ENCODE results near the gene IL17C.

Gene IL17C

DNA sequence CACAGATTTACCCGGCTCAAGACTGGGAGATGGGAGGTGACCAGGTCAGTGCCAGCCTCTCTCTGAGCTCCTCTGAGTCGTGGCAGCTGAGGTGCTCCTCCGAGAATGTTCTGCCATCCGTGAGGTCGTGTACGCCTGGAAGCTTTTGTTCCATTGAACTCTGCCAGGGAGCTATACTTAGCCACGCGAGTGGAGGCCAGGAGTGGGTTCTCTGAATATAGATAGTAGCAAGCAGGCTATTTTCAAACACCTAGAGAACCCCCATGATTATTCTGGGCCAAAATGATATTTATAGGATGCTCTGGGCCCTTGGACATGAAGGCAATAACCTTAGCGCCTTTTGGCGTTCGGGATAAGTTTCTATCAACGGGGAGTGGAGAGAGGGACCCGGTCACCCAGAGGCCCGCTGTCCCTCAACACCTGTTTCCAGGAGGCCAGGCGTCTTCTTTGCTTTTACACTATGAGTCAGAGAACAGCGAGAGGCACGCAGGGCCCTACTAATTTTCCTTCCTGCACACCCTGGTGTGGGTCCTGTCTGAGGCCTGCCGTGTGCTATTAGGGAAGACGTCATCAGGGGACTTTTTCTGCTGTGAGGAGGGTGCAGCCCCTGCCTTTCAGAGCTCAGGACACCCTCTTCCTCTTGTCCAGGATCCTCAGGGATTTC is 35.5 kb downstream of the IL17C start:
- no peak overlapping the region for H3K4me3 ChIP-seq (replicated peaks in 1 of 2; ENCODE audit: low read depth in 2 of 2, low read length in 2 of 2)
- DNase-seq (ENCODE audit: low read depth in 2 of 2), result no peak
- TF ChIP-seq, protein P1, sequence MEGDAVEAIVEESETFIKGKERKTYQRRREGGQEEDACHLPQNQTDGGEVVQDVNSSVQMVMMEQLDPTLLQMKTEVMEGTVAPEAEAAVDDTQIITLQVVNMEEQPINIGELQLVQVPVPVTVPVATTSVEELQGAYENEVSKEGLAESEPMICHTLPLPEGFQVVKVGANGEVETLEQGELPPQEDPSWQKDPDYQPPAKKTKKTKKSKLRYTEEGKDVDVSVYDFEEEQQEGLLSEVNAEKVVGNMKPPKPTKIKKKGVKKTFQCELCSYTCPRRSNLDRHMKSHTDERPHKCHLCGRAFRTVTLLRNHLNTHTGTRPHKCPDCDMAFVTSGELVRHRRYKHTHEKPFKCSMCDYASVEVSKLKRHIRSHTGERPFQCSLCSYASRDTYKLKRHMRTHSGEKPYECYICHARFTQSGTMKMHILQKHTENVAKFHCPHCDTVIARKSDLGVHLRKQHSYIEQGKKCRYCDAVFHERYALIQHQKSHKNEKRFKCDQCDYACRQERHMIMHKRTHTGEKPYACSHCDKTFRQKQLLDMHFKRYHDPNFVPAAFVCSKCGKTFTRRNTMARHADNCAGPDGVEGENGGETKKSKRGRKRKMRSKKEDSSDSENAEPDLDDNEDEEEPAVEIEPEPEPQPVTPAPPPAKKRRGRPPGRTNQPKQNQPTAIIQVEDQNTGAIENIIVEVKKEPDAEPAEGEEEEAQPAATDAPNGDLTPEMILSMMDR (IDR thresholded peaks at IDR 0.05; ENCODE audit: low read depth, low read length), result no peak

DNA sequence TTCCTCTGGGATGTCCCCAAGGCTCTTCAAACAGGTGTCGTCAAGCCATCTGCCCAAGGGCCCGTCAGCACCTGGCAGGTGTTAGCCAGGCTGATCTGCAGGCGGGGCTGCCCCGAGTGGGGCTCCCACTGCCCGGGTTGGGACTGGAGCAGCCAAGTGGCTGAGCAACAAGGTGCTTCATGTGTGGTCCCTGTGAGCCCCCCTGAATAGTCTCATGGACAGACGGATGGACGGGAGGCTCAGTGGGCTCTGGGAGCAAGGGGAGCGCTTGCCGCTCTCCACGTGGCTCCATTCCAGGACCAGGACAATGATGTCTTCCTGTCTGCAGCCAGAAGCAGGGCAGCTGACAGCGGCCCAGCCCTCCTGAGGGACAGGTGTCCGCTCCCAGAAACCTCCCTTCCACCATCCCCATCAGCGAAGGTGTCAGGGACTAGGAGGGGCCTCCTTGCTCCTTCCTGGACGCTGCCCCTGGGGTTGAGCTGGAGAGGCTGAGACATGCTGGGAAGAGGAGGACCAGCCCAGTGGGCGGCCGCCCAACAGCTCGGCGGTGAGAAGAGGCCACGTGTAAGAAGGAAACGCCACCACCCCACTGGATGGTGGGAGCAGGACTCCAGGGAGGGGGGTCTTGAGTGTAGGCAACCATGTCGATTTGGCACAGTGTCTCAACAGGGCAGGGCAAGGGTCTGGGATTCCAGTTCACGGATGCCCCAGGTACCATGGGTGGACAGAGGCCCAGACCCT is 38.3 kb downstream of the IL17C start:
- no peak overlapping the region for H3K4me3 ChIP-seq (replicated peaks in 1 of 2; ENCODE audit: low read depth in 2 of 2, low read length in 2 of 2)
- TF ChIP-seq, protein P1 (IDR thresholded peaks at IDR 0.05; ENCODE audit: low read depth, low read length), result no peak
- DNase-seq (ENCODE audit: low read depth in 2 of 2), result no peak

- DNase-seq (ENCODE audit: low read depth in 2 of 2), result no peak
- TF ChIP-seq, protein P1 (IDR thresholded peaks at IDR 0.05; ENCODE audit: low read depth, low read length), result no peak
- H3K4me3 ChIP-seq (replicated peaks in 1 of 2; ENCODE audit: low read depth in 2 of 2, low read length in 2 of 2), result no peak overlapping the region
Measured at GRCh38 chr16:88677721-88678120, 39.3 kb downstream of the IL17C start.

- TF ChIP-seq, protein P1 (IDR thresholded peaks at IDR 0.05; ENCODE audit: low read depth, low read length), result no peak
- H3K4me3 ChIP-seq (replicated peaks in 1 of 2; ENCODE audit: low read depth in 2 of 2, low read length in 2 of 2), result no peak overlapping the region
Measured at GRCh38 chr16:88678224-88678979, 40.0 kb downstream of the IL17C start.

GRCh38 chr16:88680554-88681083 is 42.2 kb downstream of the IL17C start:
- no peak overlapping the region for H3K4me3 ChIP-seq (replicated peaks in 1 of 2; ENCODE audit: low read depth in 2 of 2, low read length in 2 of 2)
- DNase-seq (ENCODE audit: low read depth in 2 of 2), result no peak
- TF ChIP-seq, protein P1 (IDR thresholded peaks at IDR 0.05; ENCODE audit: low read depth, low read length), result no peak

More at GRCh38 chr16:88678224-88678979, 40.0 kb downstream of the IL17C start:
- no peak for DNase-seq (ENCODE audit: low read depth in 2 of 2)

- DNase-seq (ENCODE audit: low read depth in 2 of 2), result no peak
- H3K4me3 ChIP-seq (replicated peaks in 1 of 2; ENCODE audit: low read depth in 2 of 2, low read length in 2 of 2), result no peak overlapping the region
- TF ChIP-seq, protein P1 (IDR thresholded peaks at IDR 0.05; ENCODE audit: low read depth, low read length), result peak; percentile 20
Measured at GRCh38 chr16:88681084-88681680, 42.8 kb downstream of the IL17C start.

All from cardiac fibroblast (primary cell).